GM23338 (cell line): Measurements from ENCODE around the gene MAD1L1. TPM values are rescaled to one million over a fixed set of nuclear protein-coding genes. Genes with fewer than 3 reads are reported as not detected.

Experiments used
- ATAC-seq: fragments of 200-7000 bp; cut with Tn5 transposase; 3 replicates; pipeline ENCODE4 v1.9.1; 2020
- DNase-seq: peaks from one replicate; pipeline ENCODE4 v3.0.0-alpha.2; 2015; ENCODE audit warnings: low spot score
- H2AFZ ChIP-seq: fragments of 200-600 bp; sonication (generic); 2 replicates; pipeline ENCODE4 v1.8.0; 2016; ENCODE audit warnings: antibody characterized with exemption, mild to moderate bottlenecking, moderate library complexity
- H3F3A ChIP-seq: fragments of 200-600 bp; sonication (generic); replicated peaks from 2 replicates; pipeline ENCODE4 v1.8.0; 2017; ENCODE audit warnings: antibody characterized with exemption, mixed run types, low read depth
- H3K27ac ChIP-seq: fragments of 200-600 bp; sonication (generic); 2 replicates; pipeline ENCODE4 v1.6.1; 2016; ENCODE audit warnings: low read depth
- H3K27me3 ChIP-seq: fragments of 200-600 bp; sonication (generic); 2 replicates; pipeline ENCODE4 v1.8.0; 2016; ENCODE audit warnings: mild to moderate bottlenecking, mixed run types, moderate library complexity; ENCODE audit not compliant: insufficient read depth
- H3K36me3 ChIP-seq: fragments of 200-600 bp; sonication (generic); 2 replicates; pipeline ENCODE4 v1.8.0; 2016; ENCODE audit warnings: mild to moderate bottlenecking; ENCODE audit not compliant: insufficient read depth
- H3K4me1 ChIP-seq: fragments of 200-600 bp; sonication (generic); 2 replicates; pipeline ENCODE4 v1.8.0; 2016; ENCODE audit warnings: mild to moderate bottlenecking, moderate library complexity; ENCODE audit not compliant: insufficient read depth
- H3K4me2 ChIP-seq: fragments of 200-600 bp; sonication (generic); 2 replicates; pipeline ENCODE4 v1.7.1; 2017; ENCODE audit warnings: mixed run types
- H3K4me3 ChIP-seq: fragments of 200-600 bp; sonication (generic); 2 replicates; pipeline ENCODE4 v1.6.1; 2016; ENCODE audit warnings: mixed run types
- H3K79me2 ChIP-seq: fragments of 200-600 bp; sonication (generic); replicated peaks from 2 replicates; pipeline ENCODE4 v1.8.0; 2017; ENCODE audit warnings: mild to moderate bottlenecking; ENCODE audit not compliant: insufficient read depth
- H3K9me2 ChIP-seq: fragments of 200-600 bp; sonication (generic); 2 replicates; pipeline ENCODE4 v1.8.0; 2017; ENCODE audit not compliant: insufficient read depth
- H4K20me1 ChIP-seq: fragments of 200-600 bp; sonication (generic); replicated peaks from 2 replicates; pipeline ENCODE4 v1.8.0; 2017; ENCODE audit warnings: mild to moderate bottlenecking; ENCODE audit not compliant: insufficient read depth
- H3K27ac Mint-ChIP-seq: 2 replicates; pipeline ENCODE4 v1.8.0; 2020; ENCODE audit warnings: inconsistent platforms, mild to moderate bottlenecking, moderate library complexity, mixed read lengths
- H3K27me3 Mint-ChIP-seq: 3 replicates; pipeline ENCODE4 v1.8.0; 2022; ENCODE audit warnings: low read depth, mild to moderate bottlenecking, moderate library complexity, mixed read lengths, inconsistent platforms; ENCODE audit not compliant: insufficient read depth, poor library complexity
- H3K36me3 Mint-ChIP-seq: 3 replicates; pipeline ENCODE4 v1.8.0; 2021; ENCODE audit warnings: low read depth, mild to moderate bottlenecking, inconsistent platforms, moderate library complexity, mixed read lengths
- H3K4me1 Mint-ChIP-seq: 3 replicates; pipeline ENCODE4 v1.8.0; 2020; ENCODE audit warnings: mild to moderate bottlenecking, inconsistent platforms, mixed read lengths
- H3K4me3 Mint-ChIP-seq: 3 replicates; pipeline ENCODE4 v1.8.0; 2021; ENCODE audit warnings: moderate library complexity, mild to moderate bottlenecking, inconsistent platforms, mixed read lengths
- H3K9me3 Mint-ChIP-seq: 3 replicates; pipeline ENCODE4 v1.8.0; 2020; ENCODE audit warnings: moderate library complexity, mild to moderate bottlenecking, inconsistent platforms, mixed read lengths
- CREB1 ChIP-seq: fragments of 250-450 bp; sonication (Bioruptor Pico); IDR thresholded peaks from 2 replicates; pipeline ENCODE4 v1.5.0; 2020; ENCODE audit warnings: low read depth, mild to moderate bottlenecking, moderate library complexity
- JUNB ChIP-seq: IDR thresholded peaks from one replicate; pipeline ENCODE4 v1.6.1; 2016; ENCODE audit warnings: antibody characterized with exemption; ENCODE audit not compliant: unreplicated experiment
- REST ChIP-seq: IDR thresholded peaks from one replicate; pipeline ENCODE4 v1.6.1; 2018; ENCODE audit warnings: antibody characterized with exemption; ENCODE audit not compliant: unreplicated experiment
- STAT1 ChIP-seq: IDR thresholded peaks from one replicate; pipeline ENCODE4 v1.6.1; 2016; ENCODE audit warnings: antibody characterized with exemption; ENCODE audit not compliant: unreplicated experiment
- ZNF114 ChIP-seq: fragments of 250-450 bp; sonication (Bioruptor Pico); IDR thresholded peaks from 2 replicates; pipeline ENCODE4 v1.5.0; 2020; ENCODE audit warnings: mild to moderate bottlenecking, moderate library complexity
- polyA plus RNA-seq: library from polyadenylated mRNA; unstranded; fragments of >200 nt; fragmentation: Nextera tagmentation; extraction: Ambion mirVana; gene quantifications from 2 replicates; pipeline ENCODE4 v1.2.1, GENCODE V29; 2016
- total RNA-seq: library from RNA; depleted of rRNA; stranded (reverse); fragments of >200 nt; shearing (Covaris generic); gene quantifications from 2 replicates; pipeline ENCODE4 v1.2.3, GENCODE V29; 2014

MAD1L1 gene
- total and polyA plus RNA-seq, 2 experiments from 2014 or later: 40.3 to 59.3 TPM

- Mint-ChIP-seq H3K4me3 (no peak overlapping the region), H3K36me3 (peaks cover 4% of the 10 kb centered on the region), H3K4me1 (peaks cover 62% of the 10 kb centered on the region), H3K27ac (peak overlapping the region; percentile 86), H3K9me3 (no peaks in the 10 kb centered on the region), H3K27me3 (peaks cover 29% of the 10 kb centered on the region)
- no peaks in the 10 kb centered on the region for H3K36me3 ChIP-seq
- ATAC-seq (no peak), DNase-seq (no peak)
- no peaks in the 10 kb centered on the region; the same call in 1 of the 2 replicates for H3K4me1 ChIP-seq
- H3K9me2 ChIP-seq: no peaks in the 10 kb centered on the region
- no peaks in the 10 kb centered on the region for H3K27me3 ChIP-seq
- 0 out of 2 replicates have a peak, but pooled peaks cover 7% of the 10 kb centered on the region for H4K20me1 ChIP-seq
- H3K4me3 ChIP-seq: no peak overlapping the region
- peaks cover 14% of the 10 kb centered on the region; the same call in 1 of the 2 replicates for H3K79me2 ChIP-seq
- H3K27ac ChIP-seq: no peak overlapping the region
- H2AFZ ChIP-seq: no peak overlapping the region
- H3F3A ChIP-seq: 0 out of 2 replicates have a peak, but pooled peaks cover 7% of the 10 kb centered on the region
- no peak overlapping the region for H3K4me2 ChIP-seq
- TF ChIP-seq ZNF114 (CRISPR knock-in tag) (no peak), JUNB (no peak), CREB1 (CRISPR knock-in tag) (no peak)
Observed at GRCh38 chr7:2108501-2109250, 124.1 kb downstream of the MAD1L1 start.

GRCh38 chr7:2108071-2108455, 124.7 kb downstream of the MAD1L1 start:
- H3K4me1 ChIP-seq: no peaks in the 10 kb centered on the region; the same call in 1 of the 2 replicates
- no peak overlapping the region for H2AFZ ChIP-seq
- 0 out of 2 replicates have a peak, but pooled peaks cover 7% of the 10 kb centered on the region for H3F3A ChIP-seq
- Mint-ChIP-seq H3K27me3 (peaks cover 29% of the 10 kb centered on the region), H3K36me3 (peaks cover 2% of the 10 kb centered on the region; the same call in 2 of the 3 replicates), H3K27ac (peak overlapping the region; percentile 57; the same call in 1 of the 2 replicates), H3K4me1 (peaks cover 66% of the 10 kb centered on the region), H3K9me3 (no peaks in the 10 kb centered on the region), H3K4me3 (no peak overlapping the region; the same call in 2 of the 3 replicates)
- H3K4me3 ChIP-seq: no peak overlapping the region
- TF ChIP-seq CREB1 (CRISPR knock-in tag) (no peak), STAT1 (no peak), REST (no peak)
- no peak overlapping the region for H3K4me2 ChIP-seq
- no peaks in the 10 kb centered on the region for H3K9me2 ChIP-seq
- H3K36me3 ChIP-seq: no peaks in the 10 kb centered on the region
- ATAC-seq: no peak
- no peak overlapping the region for H3K27ac ChIP-seq
- DNase-seq: no peak
- 0 out of 2 replicates have a peak, but pooled peaks cover 7% of the 10 kb centered on the region for H4K20me1 ChIP-seq
- H3K79me2 ChIP-seq: peaks cover 15% of the 10 kb centered on the region; the same call in 1 of the 2 replicates
- H3K27me3 ChIP-seq: no peaks in the 10 kb centered on the region
